Thyroid gland (tissue), 4 donors: Measurements from ENCODE around the gene RFX3. TPM values are rescaled to one million over a fixed set of nuclear protein-coding genes. Genes with fewer than 3 reads are reported as not detected.

ENCODE experiments used
- DNase-seq, 2 donors: peaks; one replicate each; pipeline ENCODE4 v3.0.0-alpha.2; 2019
- H3K27ac ChIP-seq, 3 donors: fragments of 200-600 bp; sonication (generic); 1 replicate in 2 of 3; 2 replicates in 1 of 3; pipeline ENCODE4 v1.5.1; 2016 to 2019; ENCODE audit warnings: mild to moderate bottlenecking in 1 of 3, moderate library complexity in 1 of 3
- H3K27me3 ChIP-seq: fragments of 200-600 bp; sonication (generic); one replicate; pipeline ENCODE4 v1.5.1; 2019
- H3K36me3 ChIP-seq, 2 donors: fragments of 200-600 bp; sonication (generic); one replicate each; pipeline ENCODE4 v1.5.1; 2016 to 2019
- H3K4me1 ChIP-seq, 2 donors: fragments of 200-600 bp; sonication (generic); one replicate each; pipeline ENCODE4 v1.5.1; 2017 to 2019
- H3K4me3 ChIP-seq, 3 donors: fragments of 200-600 bp; sonication (generic); replicated peaks in 1 of 3; 1 replicate in 2 of 3; 2 replicates in 1 of 3; pipeline ENCODE4 v1.5.1; 2016; ENCODE audit warnings: mild to moderate bottlenecking in 1 of 3
- H3K9me3 ChIP-seq: fragments of 200-600 bp; sonication (generic); one replicate; pipeline ENCODE4 v1.5.1; 2017
- CTCF ChIP-seq, 6 experiments: fragments of 200-600 bp in 3 of 6; fragments of 450-650 bp in 3 of 6; sonication (generic) in 3 of 6; IDR thresholded peaks; one replicate each; pipeline ENCODE4 v1.5.1; 2016 to 2019; ENCODE audit warnings: antibody characterized with exemption in 6 of 6, mild to moderate bottlenecking in 2 of 6, inconsistent platforms in 1 of 6, moderate library complexity in 1 of 6
- POLR2A ChIP-seq, 2 donors: fragments of 450-650 bp; IDR thresholded peaks; one replicate each; pipeline ENCODE4 v1.6.1; 2017; ENCODE audit warnings: antibody characterized with exemption in 2 of 2, mild to moderate bottlenecking in 2 of 2, moderate library complexity in 1 of 2
- WGBS, 2 donors: methylation state at CpG; one replicate each; pipeline ENCODE4 v1.1.5; 2017; 5-methylcytosine and 5-hydroxymethylcytosine counted together
- intact Hi-C: fragments of 100-400 bp; cut with DNase I; formaldehyde crosslinking; loops from one replicate; pipeline ENCODE4 v1.15.1; 2023
- total RNA-seq, 4 donors: library from RNA; depleted of rRNA; stranded (reverse); fragments of >200 nt; gene quantifications; one replicate each; pipeline ENCODE4 v1.2.3, GENCODE V29; 2016

RFX3 gene
- total RNA-seq, 4 donors from 2014 or later: 8.8 to 16.7 (median 12.3) TPM

GRCh38 chr9:3371842-3372241 is 154.0 kb downstream of the RFX3 start:
- Histone ChIP-seq H3K4me3 (no peak overlapping the region), H3K27ac (no peak overlapping the region), H3K9me3 (no peaks in the 10 kb centered on the region), H3K36me3 (no peaks in the 10 kb centered on the region), H3K27me3 (no peaks in the 10 kb centered on the region), H3K4me1 (no peaks in the 10 kb centered on the region)
- WGBS, 2 donors: 93 to 94% methylated on average over 2 of the region's 2 CpGs
- intact Hi-C loops: no loop called here
- TF ChIP-seq POLR2A (IDR thresholded peaks at IDR 0.05) (no peak), CTCF (IDR thresholded peaks at IDR 0.05) (no peak)
- no peak for DNase-seq

GRCh38 chr9:3370715-3371114 is 155.1 kb downstream of the RFX3 start:
- Histone ChIP-seq H3K36me3 (no peaks in the 10 kb centered on the region), H3K27ac (no peak overlapping the region), H3K9me3 (no peaks in the 10 kb centered on the region), H3K4me3 (no peak overlapping the region), H3K27me3 (no peaks in the 10 kb centered on the region), H3K4me1 (no peaks in the 10 kb centered on the region)
- no peak for DNase-seq
- intact Hi-C loops: no loop called here
- TF ChIP-seq CTCF (IDR thresholded peaks at IDR 0.05) (no peak), POLR2A (IDR thresholded peaks at IDR 0.05) (no peak)

- no peaks in the 10 kb centered on the region for H3K9me3 ChIP-seq
- H3K27ac ChIP-seq: no peak overlapping the region
- H3K27me3 ChIP-seq: no peaks in the 10 kb centered on the region
- no peaks in the 10 kb centered on the region for H3K36me3 ChIP-seq
- no peak overlapping the region for H3K4me3 ChIP-seq
- H3K4me1 ChIP-seq: no peaks in the 10 kb centered on the region
- DNase-seq: no peak
- intact Hi-C loops: no loop called here
- TF ChIP-seq CTCF (IDR thresholded peaks at IDR 0.05): no peak
- no peak for TF ChIP-seq POLR2A (IDR thresholded peaks at IDR 0.05)
- WGBS, 2 donors: 91 to 93% methylated on average over 2 of the region's 2 CpGs
These were observed 158.6 kb downstream of the RFX3 start for GRCh38 chr9:3367185-3367584.

GRCh38 chr9:3361689-3362392 is 164.0 kb downstream of the RFX3 start:
- Histone ChIP-seq H3K27me3 (no peaks in the 10 kb centered on the region), H3K4me1 (no peaks in the 10 kb centered on the region), H3K27ac (no peak overlapping the region), H3K4me3 (no peak overlapping the region), H3K9me3 (no peaks in the 10 kb centered on the region), H3K36me3 (no peaks in the 10 kb centered on the region)
- no peak for TF ChIP-seq CTCF (IDR thresholded peaks at IDR 0.05)
- no peak for TF ChIP-seq POLR2A (IDR thresholded peaks at IDR 0.05)
- intact Hi-C loops: no loop called here
- 98% methylated on average over 2 of the region's 2 CpGs for WGBS, 2 donors
- no peak for DNase-seq

- no peak overlapping the region for H3K27ac ChIP-seq
- no peak for TF ChIP-seq POLR2A (IDR thresholded peaks at IDR 0.05)
- no peak for DNase-seq
- no peaks in the 10 kb centered on the region for H3K9me3 ChIP-seq
- H3K27me3 ChIP-seq: no peaks in the 10 kb centered on the region
- H3K4me3 ChIP-seq: no peak overlapping the region
- H3K4me1 ChIP-seq: no peaks in the 10 kb centered on the region
- 87 to 88% methylated on average over 4 of the region's 4 CpGs for WGBS, 2 donors
- intact Hi-C loops: no loop called here
- H3K36me3 ChIP-seq: no peaks in the 10 kb centered on the region
These were observed 164.7 kb downstream of the RFX3 start for GRCh38 chr9:3361116-3361515.
